Superior temporal gyrus (tissue), 1 donor: ENCODE measurements around the gene CHL1.

Experiments
- DNase-seq: peaks from one replicate; pipeline ENCODE4 v3.0.0-alpha.2; 2016; ENCODE audit errors: extremely low spot score

Gene CHL1

GRCh38 chr3:228442-229182 is 32.0 kb downstream of the CHL1 start:
- DNase-seq: no peak

GRCh38 chr3:229183-229661 is 32.7 kb downstream of the CHL1 start:
- no peak for DNase-seq

GRCh38 chr3:236881-237280 is 40.3 kb downstream of the CHL1 start:
- no peak for DNase-seq

- DNase-seq: no peak
These were observed 46.2 kb downstream of the CHL1 start for GRCh38 chr3:242602-243355.

GRCh38 chr3:243356-243725 is 46.8 kb downstream of the CHL1 start:
- DNase-seq: no peak

- no peak for DNase-seq
These were observed 47.5 kb downstream of the CHL1 start for GRCh38 chr3:244041-244440.

- DNase-seq: no peak
These were observed 51.4 kb downstream of the CHL1 start for GRCh38 chr3:247916-248315.

- DNase-seq: no peak
These were observed 52.4 kb downstream of the CHL1 start for GRCh38 chr3:248864-249520.

GRCh38 chr3:249587-250262 is 53.2 kb downstream of the CHL1 start:
- DNase-seq: no peak

GRCh38 chr3:256501-256900 is 59.9 kb downstream of the CHL1 start:
- DNase-seq: no peak

- DNase-seq: no peak
These were observed 61.3 kb downstream of the CHL1 start for GRCh38 chr3:257826-258225.

- DNase-seq: no peak
These were observed 64.3 kb downstream of the CHL1 start for GRCh38 chr3:260898-261297.

GRCh38 chr3:263393-263792 is 66.8 kb downstream of the CHL1 start:
- DNase-seq: no peak

GRCh38 chr3:264394-265156 is 68.0 kb downstream of the CHL1 start:
- DNase-seq: no peak

GRCh38 chr3:267101-267500 is 70.5 kb downstream of the CHL1 start:
- DNase-seq: no peak

- DNase-seq: no peak
These were observed 74.1 kb downstream of the CHL1 start for GRCh38 chr3:270688-271087.

- DNase-seq: no peak
These were observed 78.4 kb downstream of the CHL1 start for GRCh38 chr3:274927-275326.

- DNase-seq: no peak
These were observed 81.3 kb downstream of the CHL1 start for GRCh38 chr3:277873-278272.

- DNase-seq: no peak
These were observed 81.9 kb downstream of the CHL1 start for GRCh38 chr3:278300-279064.

GRCh38 chr3:279325-279724 is 82.8 kb downstream of the CHL1 start:
- peak; percentile 67 for DNase-seq

GRCh38 chr3:280681-281080 is 84.1 kb downstream of the CHL1 start:
- no peak for DNase-seq
